ENCODE results near the gene CDC23. TPM values are rescaled to one million over a fixed set of nuclear protein-coding genes. Genes with fewer than 3 reads are reported as not detected.

The CDC23 gene
- total and polyA plus RNA-seq, 2 of the 4 experiments (the other 2 are of a cell fraction) = 21.1 to 28.0 TPM

GRCh38 chr5:138179277-138179857 is 33.8 kb downstream of the CDC23 start:
- Histone ChIP-seq H2BK20ac (ENCODE audit: low read depth, low read length) (no peak overlapping the region), H3K4me3 (ENCODE audit: insufficient read depth, low read depth, low read length) (peak overlapping the region; percentile 76), H4K20me1 (ENCODE audit: insufficient read depth, low read length) (0 out of 2 replicates have a peak, but pooled peaks cover 4% of the 10 kb centered on the region), H2AK5ac (ENCODE audit: low read depth, low read length) (0 out of 2 replicates have a peak overlapping the region, but pooled peaks have one; percentile 18), H3K4me1 (ENCODE audit: control insufficient read depth, insufficient read depth, low read length) (no peaks in the 10 kb centered on the region), H3K23ac (ENCODE audit: low read depth, low read length) (peak overlapping the region; percentile 82; the same call in 1 of the 2 replicates), H4K91ac (ENCODE audit: insufficient read depth, low read depth, low read length) (peak overlapping the region; percentile 61), H3K36me3 (ENCODE audit: control insufficient read depth, insufficient read depth, low read length) (peaks cover 17% of the 10 kb centered on the region), H2BK15ac (ENCODE audit: low read depth, low read length) (no peak overlapping the region), H3K79me1 (ENCODE audit: low read depth in 1 of 2, low read length in 2 of 2) (peaks cover 29 to 46% of the 10 kb centered on the region in 2 experiments), H2AK9ac (replicated peaks; ENCODE audit: low read depth, low read length, poor library complexity) (peak overlapping the region; percentile 84), H3K27ac (ENCODE audit: insufficient read depth, low read length) (peak overlapping the region; percentile 7; the same call in 1 of the 2 replicates), H3K56ac (ENCODE audit: extremely low read depth, insufficient read depth, low read length) (peak overlapping the region; percentile 11; the same call in 1 of the 2 replicates), H2BK5ac (ENCODE audit: low read depth, low read length, poor library complexity, severe bottlenecking) (peak overlapping the region; percentile 14), H3K27me3 (ENCODE audit: control insufficient read depth, insufficient read depth, low read length) (no peaks in the 10 kb centered on the region), H4K8ac (ENCODE audit: low read depth in 2 of 2, low read length in 2 of 2) (peak overlapping the region in 1 of 2 experiments; percentile 28; a peak in 2 of 4 replicates), H3K4ac (ENCODE audit: low read depth, low read length) (peak overlapping the region; percentile 5), H3K4me2 (ENCODE audit: low read depth, low read length) (peak overlapping the region; percentile 79), H3K14ac (replicated peaks; ENCODE audit: low read depth, low read length) (peak overlapping the region; percentile 6), H2BK120ac (ENCODE audit: low read depth, low read length) (no peak overlapping the region), H3K18ac (ENCODE audit: low read depth, low read length) (no peak overlapping the region), H3K9ac (ENCODE audit: low read depth, low read length) (peak overlapping the region; percentile 74; the same call in 1 of the 2 replicates), H4K5ac (ENCODE audit: low read depth, low read length) (no peak overlapping the region), H2AFZ (replicated peaks; ENCODE audit: low read length, poor library complexity) (peak overlapping the region; percentile 93), H3K9me1 (ENCODE audit: insufficient read depth, low read length) (no peaks in the 10 kb centered on the region; the same call in 1 of the 2 replicates), H3K9me3 (ENCODE audit: control insufficient read depth, insufficient read depth, low read length) (no peaks in the 10 kb centered on the region)
- WGBS, 2 experiments (ENCODE audit: extremely low coverage in 2 of 2, insufficient read length in 1 of 2) = 1% methylated on average over 7 of the region's 23 CpGs; no CpG with 5 or more reads in 1 of the 2 experiments
- ATAC-seq (ENCODE audit: low read depth) (no peak), DNase-seq (no peak)
- ChIA-PET CTCF (interaction anchor here (1.4 kb wide), 1 partner anchor 9 kb away, joined by 3 read pairs; no protein-coding TSS in a partner anchor), POLR2A (ENCODE audit: unreplicated experiment) (interaction anchor here (0.6 kb wide), 2 partner anchors 43 to 325 kb away, joined by 3 to 6 read pairs; no protein-coding TSS in a partner anchor)
- BruUV-seq (replicated peaks) = TSS peak; percentile 76
- in situ Hi-C loops (cut with MboI; ENCODE audit: low sequenced_read_pairs) (no loop called here), dilution Hi-C loops (cut with HindIII; ENCODE audit: low sequenced_read_pairs, unreplicated experiment) (no loop called here), intact Hi-C loops (cut with micrococcal nuclease) (no loop called here)
- TF ChIP-seq MAZ (IDR thresholded peaks at IDR 0.05; ENCODE audit: borderline replicate concordance, low read depth, low read length) (no peak), RFX5 (IDR thresholded peaks at IDR 0.05; ENCODE audit: low read depth, low read length) (no peak), FOS (IDR thresholded peaks at IDR 0.05; ENCODE audit: low read depth, low read length) (no peak), NFE2L2 (IDR thresholded peaks at IDR 0.05; ENCODE audit: low read depth, low read length) (no peak), USF2 (IDR thresholded peaks at IDR 0.05; ENCODE audit: low read depth, low read length) (no peak), BHLHE40 (IDR thresholded peaks at IDR 0.05; ENCODE audit: low read depth, low read length) (no peak), RAD21 (IDR thresholded peaks at IDR 0.05; ENCODE audit: low read length) (no peak)
